ENCODE results near the gene ARID5A. TPM values are rescaled to one million over a fixed set of nuclear protein-coding genes. Genes with fewer than 3 reads are reported as not detected.

Gene ARID5A
- total RNA-seq, 1 experiment from 2014 or later, result 13.9 TPM

- POLR2A ChIA-PET, result no interaction called here
- DNase-seq (ENCODE audit: low spot score), result no peak
- no peak for ATAC-seq
- H3K27ac Mint-ChIP-seq, result no peak overlapping the region
- H3K27me3 Mint-ChIP-seq (ENCODE audit: low read depth), result no peaks in the 10 kb centered on the region
- H3K36me3 Mint-ChIP-seq, result no peaks in the 10 kb centered on the region
- peaks cover 8% of the 10 kb centered on the region for H3K4me1 Mint-ChIP-seq
- no peak overlapping the region for H3K4me3 Mint-ChIP-seq
- TF ChIP-seq ZNF263 (CRISPR knock-in tag; IDR thresholded peaks at IDR 0.05; ENCODE audit: low read depth), result no peak
- no peak for TF ChIP-seq ZBTB43 (CRISPR knock-in tag; IDR thresholded peaks at IDR 0.05)
- CTCF ChIA-PET, result interaction anchor here (2.6 to 3.2 kb wide), 2 partner anchors 9 to 14 kb away, joined by 26 to 27 read pairs; no protein-coding TSS in a partner anchor
- peaks cover 8% of the 10 kb centered on the region for H3K9me3 Mint-ChIP-seq
These were observed 27.5 kb downstream of the ARID5A start for GRCh38 chr2:96564026-96564425.

GRCh38 chr2:96564563-96564962 lies 28.0 kb downstream of the ARID5A start:
- no peak for ATAC-seq
- no peak for DNase-seq (ENCODE audit: low spot score)
- no peak for TF ChIP-seq ZBTB43 (CRISPR knock-in tag; IDR thresholded peaks at IDR 0.05)
- no peak for TF ChIP-seq STAT6 (CRISPR knock-in tag; conservative IDR thresholded peaks at IDR 0.05; ENCODE audit: low read depth)
- TF ChIP-seq ZMAT4 (CRISPR knock-in tag; IDR thresholded peaks at IDR 0.05), result no peak
- no peak for TF ChIP-seq HMGXB4 (CRISPR knock-in tag; IDR thresholded peaks at IDR 0.05)
- TF ChIP-seq TCF7 (CRISPR knock-in tag; IDR thresholded peaks at IDR 0.05; ENCODE audit: low read depth), result no peak
- no peak for TF ChIP-seq ATF6 (CRISPR knock-in tag; IDR thresholded peaks at IDR 0.05)
- TF ChIP-seq SP1 (CRISPR knock-in tag; conservative IDR thresholded peaks at IDR 0.05), result no peak
- TF ChIP-seq E2F4 (CRISPR knock-in tag; IDR thresholded peaks at IDR 0.05; ENCODE audit: borderline replicate concordance, low read depth), result no peak
- no peak for TF ChIP-seq MXD4 (CRISPR knock-in tag; IDR thresholded peaks at IDR 0.05; ENCODE audit: borderline replicate concordance)
- no peak for TF ChIP-seq EMX1 (CRISPR knock-in tag; IDR thresholded peaks at IDR 0.05)
- no peak for TF ChIP-seq NR3C1 (CRISPR knock-in tag; conservative IDR thresholded peaks at IDR 0.05; ENCODE audit: low read depth)
- TF ChIP-seq GTF2I (CRISPR knock-in tag; conservative IDR thresholded peaks at IDR 0.05), result no peak
- no peak for TF ChIP-seq ZNF121 (CRISPR knock-in tag; IDR thresholded peaks at IDR 0.05)
- no peak for TF ChIP-seq ZBTB21 (CRISPR knock-in tag; IDR thresholded peaks at IDR 0.05; ENCODE audit: borderline replicate concordance)
- POLR2A ChIA-PET, result no interaction called here
- Mint-ChIP-seq H3K9me3 (peaks cover 8% of the 10 kb centered on the region), H3K27ac (no peak overlapping the region), H3K36me3 (no peaks in the 10 kb centered on the region), H3K27me3 (ENCODE audit: low read depth) (no peaks in the 10 kb centered on the region), H3K4me3 (no peak overlapping the region), H3K4me1 (peaks cover 8% of the 10 kb centered on the region)
- CTCF ChIA-PET, result interaction anchor here (0.7 to 3.2 kb wide), 6 partner anchors 10 to 236 kb away, joined by 3 to 27 read pairs (median 7); no protein-coding TSS in a partner anchor
